Epithelial cell of esophagus (primary cell): Measurements from ENCODE around the gene CFAP299.
"Not testable (repeated sequence)": the region's sequence is repeated elsewhere in the genome, so short reads cannot be mapped to it uniquely, and the experiment has no call there.

Experiments
- DNase-seq: peaks from one replicate; pipeline ENCODE4 v3.0.0; 2010; ENCODE audit warnings: low read depth
- H3K4me3 ChIP-seq: 2 replicates; pipeline ENCODE4 v1.5.1; 2011; ENCODE audit warnings: mild to moderate bottlenecking, low read length, control low read depth
- CTCF ChIP-seq: IDR thresholded peaks from 2 replicates; pipeline ENCODE4 v1.5.1; 2011; ENCODE audit warnings: low read depth, mild to moderate bottlenecking, low read length, control low read depth, inconsistent platforms; ENCODE audit not compliant: insufficient read depth; ENCODE audit errors: missing control alignments

Gene CFAP299

GRCh38 chr4:80788798-80789197 is 453.3 kb downstream of the CFAP299 start:
- no peak for DNase-seq
- no peak overlapping the region for H3K4me3 ChIP-seq
- no peak for TF ChIP-seq CTCF

- no peak overlapping the region for H3K4me3 ChIP-seq
- TF ChIP-seq CTCF = no peak
- no peak for DNase-seq
These were observed 454.6 kb downstream of the CFAP299 start for GRCh38 chr4:80790152-80790551.

- not testable (repeated sequence) for H3K4me3 ChIP-seq
- peak; percentile 79 for DNase-seq
These were observed 458.1 kb downstream of the CFAP299 start for GRCh38 chr4:80793660-80794059.

GRCh38 chr4:80798082-80798481 is 462.6 kb downstream of the CFAP299 start:
- peak; percentile 4 for DNase-seq
- no peak for TF ChIP-seq CTCF

GRCh38 chr4:80800719-80801118 is 465.2 kb downstream of the CFAP299 start:
- DNase-seq, H3K4me3 ChIP-seq: not testable (repeated sequence)

More at GRCh38 chr4:80798082-80798481, 462.6 kb downstream of the CFAP299 start:
- no peak overlapping the region for H3K4me3 ChIP-seq

- no peak for DNase-seq
- H3K4me3 ChIP-seq = no peak overlapping the region
- TF ChIP-seq CTCF = no peak
These were observed 467.8 kb downstream of the CFAP299 start for GRCh38 chr4:80803337-80803736.

- peak; percentile 37 for DNase-seq
- no peak overlapping the region for H3K4me3 ChIP-seq
- no peak for TF ChIP-seq CTCF
These were observed 470.9 kb downstream of the CFAP299 start for GRCh38 chr4:80806472-80806871.

- no peak for TF ChIP-seq CTCF
These were observed 473.7 kb downstream of the CFAP299 start for GRCh38 chr4:80809039-80809729.

More at GRCh38 chr4:80809039-80809729, 473.7 kb downstream of the CFAP299 start:
- no peak for DNase-seq
- no peak overlapping the region for H3K4me3 ChIP-seq
